Tibial artery (tissue), 4 donors: ENCODE data around the gene GC.

Experiments used
- DNase-seq, 2 donors: peaks; one replicate each; pipeline ENCODE4 v3.0.0-alpha.2; 2019
- H3K27ac ChIP-seq, 2 donors: fragments of 200-600 bp; sonication (generic) in 1 of 2; 1 replicate in 1 of 2; 2 replicates in 1 of 2; pipeline ENCODE4 v1.5.1; 2018 to 2019; ENCODE audit warnings: mild to moderate bottlenecking in 1 of 2
- H3K27me3 ChIP-seq, 2 donors: fragments of 200-600 bp; sonication (generic) in 1 of 2; one replicate each; pipeline versions ENCODE4 v1.5.1 to v1.6.0; 2016 to 2019
- H3K36me3 ChIP-seq, 3 donors: fragments of 200-600 bp; sonication (generic) in 2 of 3; one replicate each; pipeline ENCODE4 v1.5.1; 2016 to 2019; ENCODE audit warnings: mild to moderate bottlenecking in 2 of 3
- H3K4me1 ChIP-seq, 4 donors: fragments of 200-600 bp; sonication (generic) in 2 of 4; 1 replicate in 3 of 4; 2 replicates in 1 of 4; pipeline ENCODE4 v1.5.1; 2016 to 2019
- H3K4me3 ChIP-seq, 2 donors: fragments of 200-600 bp; sonication (generic) in 1 of 2; 1 replicate in 1 of 2; 2 replicates in 1 of 2; pipeline ENCODE4 v1.5.1; 2018 to 2019; ENCODE audit warnings: mild to moderate bottlenecking in 2 of 2
- H3K9me3 ChIP-seq, 3 donors: fragments of 200-600 bp; sonication (generic) in 1 of 3; one replicate each; pipeline ENCODE4 v1.5.1; 2016 to 2019
- intact Hi-C: fragments of 100-400 bp; cut with DNase I; formaldehyde crosslinking; loops from one replicate; pipeline ENCODE4 v1.15.0; 2023; ENCODE audit warnings: low total_unique reads
- TF ChIP-seq, protein P1 (sequence below), 2 experiments: fragments of 200-600 bp in 1 of 2; fragments of 450-650 bp in 1 of 2; IDR thresholded peaks; one replicate each; pipeline ENCODE4 v1.5.1; 2017 to 2019; ENCODE audit warnings: antibody characterized with exemption in 2 of 2, mild to moderate bottlenecking in 1 of 2, moderate library complexity in 1 of 2

The GC gene

DNA sequence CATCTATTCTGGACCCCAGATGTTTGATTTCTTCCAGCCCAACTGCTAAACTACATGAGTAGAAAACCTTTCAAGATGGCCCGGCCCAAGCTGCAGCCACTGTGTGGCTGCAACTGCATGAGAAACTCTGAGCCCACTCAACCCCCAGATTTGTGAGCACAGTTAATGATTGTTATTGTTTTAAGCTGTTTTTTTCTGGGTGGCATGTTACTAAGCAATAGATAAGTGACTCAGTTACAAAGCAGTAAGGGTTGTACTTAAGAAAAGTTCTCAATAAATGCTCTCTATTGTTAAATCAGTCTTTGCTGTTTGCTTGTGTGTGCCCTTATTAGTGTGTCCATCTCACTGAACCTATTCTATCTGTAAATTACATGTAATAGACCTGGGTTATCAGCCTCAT lies 51.8 kb downstream of the GC start:
- intact Hi-C loops, result no loop called here
- TF ChIP-seq, protein P1, sequence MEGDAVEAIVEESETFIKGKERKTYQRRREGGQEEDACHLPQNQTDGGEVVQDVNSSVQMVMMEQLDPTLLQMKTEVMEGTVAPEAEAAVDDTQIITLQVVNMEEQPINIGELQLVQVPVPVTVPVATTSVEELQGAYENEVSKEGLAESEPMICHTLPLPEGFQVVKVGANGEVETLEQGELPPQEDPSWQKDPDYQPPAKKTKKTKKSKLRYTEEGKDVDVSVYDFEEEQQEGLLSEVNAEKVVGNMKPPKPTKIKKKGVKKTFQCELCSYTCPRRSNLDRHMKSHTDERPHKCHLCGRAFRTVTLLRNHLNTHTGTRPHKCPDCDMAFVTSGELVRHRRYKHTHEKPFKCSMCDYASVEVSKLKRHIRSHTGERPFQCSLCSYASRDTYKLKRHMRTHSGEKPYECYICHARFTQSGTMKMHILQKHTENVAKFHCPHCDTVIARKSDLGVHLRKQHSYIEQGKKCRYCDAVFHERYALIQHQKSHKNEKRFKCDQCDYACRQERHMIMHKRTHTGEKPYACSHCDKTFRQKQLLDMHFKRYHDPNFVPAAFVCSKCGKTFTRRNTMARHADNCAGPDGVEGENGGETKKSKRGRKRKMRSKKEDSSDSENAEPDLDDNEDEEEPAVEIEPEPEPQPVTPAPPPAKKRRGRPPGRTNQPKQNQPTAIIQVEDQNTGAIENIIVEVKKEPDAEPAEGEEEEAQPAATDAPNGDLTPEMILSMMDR (IDR thresholded peaks at IDR 0.05), result no peak
- H3K9me3 ChIP-seq, result no peaks in the 10 kb centered on the region
- DNase-seq, result no peak
- no peaks in the 10 kb centered on the region for H3K4me1 ChIP-seq
- no peak overlapping the region for H3K4me3 ChIP-seq
- H3K27me3 ChIP-seq, result no peaks in the 10 kb centered on the region
- no peaks in the 10 kb centered on the region for H3K36me3 ChIP-seq
- H3K27ac ChIP-seq, result no peak overlapping the region

GRCh38 chr4:71729856-71730255 lies 54.0 kb downstream of the GC start:
- Histone ChIP-seq H3K9me3 (no peaks in the 10 kb centered on the region), H3K4me3 (no peak overlapping the region), H3K4me1 (no peaks in the 10 kb centered on the region), H3K36me3 (no peaks in the 10 kb centered on the region), H3K27ac (no peak overlapping the region), H3K27me3 (no peaks in the 10 kb centered on the region)
- intact Hi-C loops, result no loop called here
- TF ChIP-seq, protein P1 (IDR thresholded peaks at IDR 0.05), result no peak
- no peak for DNase-seq

DNA sequence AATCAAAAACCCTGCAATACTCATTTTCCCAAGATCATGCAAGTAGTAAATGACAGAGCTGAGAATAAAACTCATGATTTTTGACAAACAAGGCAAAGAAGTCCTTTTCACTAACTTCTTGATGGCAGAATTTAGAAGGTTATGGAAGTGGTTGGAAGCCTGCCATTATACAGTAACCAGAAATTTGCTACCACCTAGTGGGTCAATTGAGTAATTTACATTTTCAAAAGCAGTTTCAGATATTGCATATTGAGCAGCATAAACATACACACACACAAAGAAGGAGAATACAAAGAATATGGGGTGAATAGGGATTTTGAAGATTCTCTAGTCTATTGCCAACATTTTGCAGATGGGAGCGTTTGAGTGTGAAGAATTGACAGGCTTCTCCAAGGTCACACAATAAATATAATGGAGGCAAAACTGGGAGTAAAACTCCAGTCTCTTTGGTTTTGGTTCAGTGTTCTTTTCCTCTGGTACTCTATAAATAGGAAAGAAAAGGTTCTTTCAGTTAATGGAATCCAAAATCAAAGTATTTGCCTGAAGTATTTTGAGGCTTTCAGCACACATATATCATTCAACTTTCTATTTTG lies 70.2 kb downstream of the GC start:
- TF ChIP-seq, protein P1 (IDR thresholded peaks at IDR 0.05), result peak; percentile 53 to 70
- intact Hi-C loops, result loop anchor here (5.0 to 10.0 kb wide), 2 partner anchors 486 to 579 kb away; no protein-coding TSS in a partner anchor
- DNase-seq, result no peak
- H3K27me3 ChIP-seq, result no peaks in the 10 kb centered on the region
- H3K4me1 ChIP-seq, result no peaks in the 10 kb centered on the region
- H3K4me3 ChIP-seq, result no peak overlapping the region
- H3K36me3 ChIP-seq, result no peaks in the 10 kb centered on the region
- H3K27ac ChIP-seq, result no peak overlapping the region
- H3K9me3 ChIP-seq, result no peaks in the 10 kb centered on the region

- H3K27ac ChIP-seq, result no peak overlapping the region
- intact Hi-C loops, result loop anchor here (5.0 to 10.0 kb wide), 2 partner anchors 485 to 577 kb away; no protein-coding TSS in a partner anchor
- H3K27me3 ChIP-seq, result no peaks in the 10 kb centered on the region
- TF ChIP-seq, protein P1 (IDR thresholded peaks at IDR 0.05), result no peak
- H3K9me3 ChIP-seq, result no peaks in the 10 kb centered on the region
- DNase-seq, result no peak
- no peaks in the 10 kb centered on the region for H3K36me3 ChIP-seq
- H3K4me3 ChIP-seq, result no peak overlapping the region
- no peaks in the 10 kb centered on the region for H3K4me1 ChIP-seq
These were observed 71.9 kb downstream of the GC start for GRCh38 chr4:71711985-71712348.

DNA sequence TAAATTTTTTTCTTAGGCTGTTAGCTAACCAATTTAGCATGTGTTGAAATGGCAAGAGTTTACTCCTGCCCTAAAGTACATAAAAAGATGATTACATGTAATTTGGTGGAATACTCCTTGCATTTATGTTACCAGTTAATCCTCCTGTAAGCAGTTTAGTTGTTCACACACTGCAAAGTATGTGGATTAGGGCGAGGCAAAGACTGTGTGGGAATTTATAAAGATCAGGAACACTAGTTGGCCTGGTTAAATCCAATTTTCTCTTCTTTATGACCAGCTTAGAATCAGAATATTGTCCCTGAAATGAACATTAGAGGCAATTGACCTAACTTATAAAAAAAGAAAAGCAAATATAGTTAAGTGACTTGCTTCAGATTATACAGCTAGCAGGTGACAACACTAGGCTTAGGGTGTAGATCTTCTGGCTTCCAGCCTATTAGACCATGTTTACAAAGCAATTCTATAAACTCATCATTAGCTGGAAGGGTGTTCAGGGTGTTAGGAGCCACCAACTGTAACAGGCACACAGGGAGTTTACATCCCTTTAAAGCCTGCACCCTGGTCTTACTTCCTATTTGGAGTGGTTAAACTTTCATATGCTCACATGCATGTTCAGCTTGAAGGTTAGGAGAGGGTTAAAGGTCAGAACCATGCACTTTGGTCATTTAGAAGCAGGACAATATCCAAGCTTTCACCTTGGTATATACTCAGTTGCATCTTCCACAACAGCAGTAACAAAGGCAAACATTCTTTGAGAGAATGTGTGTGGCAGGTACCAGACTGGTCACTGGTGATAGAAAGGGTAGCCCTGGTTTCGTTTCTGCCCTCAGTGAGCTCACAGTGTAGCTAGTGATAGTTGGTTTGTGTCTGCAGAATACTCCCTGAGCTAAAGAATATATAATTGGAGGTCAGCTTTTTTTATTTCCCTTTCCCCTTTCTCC lies 72.6 kb downstream of the GC start:
- Histone ChIP-seq H3K9me3 (no peaks in the 10 kb centered on the region), H3K4me3 (no peak overlapping the region), H3K36me3 (no peaks in the 10 kb centered on the region), H3K27me3 (no peaks in the 10 kb centered on the region), H3K4me1 (no peaks in the 10 kb centered on the region), H3K27ac (no peak overlapping the region)
- DNase-seq, result no peak
- TF ChIP-seq, protein P1 (IDR thresholded peaks at IDR 0.05), result no peak
- intact Hi-C loops, result loop anchor here (5.0 to 10.0 kb wide), 2 partner anchors 484 to 577 kb away; no protein-coding TSS in a partner anchor
